ENCODE results near the gene KLHL25. TPM values are rescaled to one million over a fixed set of nuclear protein-coding genes. Genes with fewer than 3 reads are reported as not detected.

Gene KLHL25
- total RNA-seq, 1 experiment from 2014 or later = 9.3 TPM

DNA sequence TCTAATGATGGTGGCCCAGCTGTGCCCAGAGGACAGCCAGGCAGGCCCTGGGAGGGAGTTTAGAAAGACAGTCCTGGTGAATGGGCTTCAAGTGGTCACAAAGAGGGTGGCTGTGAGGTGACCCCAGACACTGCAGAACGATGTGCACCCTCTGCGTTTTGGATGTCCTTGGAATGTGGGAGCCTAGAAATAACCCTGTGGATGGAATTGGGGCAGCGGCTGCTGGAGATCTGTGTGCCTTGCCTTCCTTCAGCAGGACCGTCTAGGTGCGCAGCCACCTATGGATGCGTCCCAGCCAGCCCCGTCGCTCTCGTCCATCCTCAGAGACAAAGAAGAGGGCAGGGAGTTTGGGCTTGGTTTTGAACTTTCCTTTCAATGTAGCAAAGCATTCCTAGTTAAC is 46.5 kb downstream of the KLHL25 start:
- Histone ChIP-seq H3K27me3 (no peaks in the 10 kb centered on the region), H3K36me3 (peaks cover 39% of the 10 kb centered on the region), H3K4me3 (no peak overlapping the region), H3K9me3 (no peaks in the 10 kb centered on the region)
- DNase-seq = no peak

DNA sequence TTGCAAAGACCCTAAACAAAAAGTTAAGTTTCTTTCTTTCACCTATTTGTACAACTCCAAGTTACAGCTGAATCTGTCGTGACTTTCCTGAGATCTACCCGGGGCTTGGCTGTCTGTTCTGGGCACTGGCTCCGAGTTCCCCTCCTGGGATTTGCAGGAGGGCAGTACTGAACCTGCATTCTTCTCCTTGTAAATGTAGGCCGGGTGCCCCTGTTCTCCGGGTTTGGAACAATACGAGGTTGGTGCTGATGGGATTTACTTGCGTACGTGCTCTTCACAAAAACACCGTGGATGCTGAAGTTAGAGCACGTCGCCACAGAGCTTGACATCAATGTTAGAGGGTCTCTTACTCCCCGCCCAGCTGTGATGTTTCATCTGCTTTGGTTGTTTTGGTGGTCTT is 48.1 kb downstream of the KLHL25 start:
- DNase-seq = no peak
- Histone ChIP-seq H3K27me3 (no peaks in the 10 kb centered on the region), H3K4me3 (no peak overlapping the region), H3K36me3 (peaks cover 44% of the 10 kb centered on the region), H3K9me3 (no peaks in the 10 kb centered on the region)

GRCh38 chr15:85745525-85746150 is 49.1 kb downstream of the KLHL25 start:
- no peak for DNase-seq
- Histone ChIP-seq H3K4me3 (no peak overlapping the region), H3K9me3 (no peaks in the 10 kb centered on the region), H3K36me3 (peaks cover 44% of the 10 kb centered on the region), H3K27me3 (no peaks in the 10 kb centered on the region)

DNA sequence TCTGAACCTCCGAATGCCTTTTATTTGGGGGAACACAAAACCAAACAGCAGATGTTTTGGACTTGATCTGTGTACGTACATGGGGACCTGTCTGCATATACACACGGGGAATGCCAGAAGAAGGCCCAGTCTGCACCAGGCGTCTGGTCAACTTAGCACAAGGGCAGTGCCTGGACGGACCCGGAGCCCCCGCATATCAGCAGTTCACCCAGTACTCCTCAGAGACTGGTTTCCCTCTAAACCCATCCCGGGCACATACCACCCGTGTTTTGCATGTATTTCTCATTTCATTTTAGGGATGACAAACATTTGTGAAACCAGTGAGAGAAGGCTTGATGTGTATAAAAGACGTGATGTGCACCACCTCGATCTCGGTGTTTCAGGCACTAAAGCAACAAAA is 49.7 kb downstream of the KLHL25 start:
- no peaks in the 10 kb centered on the region for H3K9me3 ChIP-seq
- H3K36me3 ChIP-seq = peaks cover 44% of the 10 kb centered on the region

GRCh38 chr15:85744579-85744978 is 50.1 kb downstream of the KLHL25 start:
- no peaks in the 10 kb centered on the region for H3K27me3 ChIP-seq
- no peaks in the 10 kb centered on the region for H3K9me3 ChIP-seq
- no peak for DNase-seq
- peaks cover 47% of the 10 kb centered on the region for H3K36me3 ChIP-seq
- H3K4me3 ChIP-seq = no peak overlapping the region

More for the DNA sequence above, 49.7 kb downstream of the KLHL25 start:
- Histone ChIP-seq H3K4me3 (no peak overlapping the region), H3K27me3 (no peaks in the 10 kb centered on the region)
- no peak for DNase-seq

DNA sequence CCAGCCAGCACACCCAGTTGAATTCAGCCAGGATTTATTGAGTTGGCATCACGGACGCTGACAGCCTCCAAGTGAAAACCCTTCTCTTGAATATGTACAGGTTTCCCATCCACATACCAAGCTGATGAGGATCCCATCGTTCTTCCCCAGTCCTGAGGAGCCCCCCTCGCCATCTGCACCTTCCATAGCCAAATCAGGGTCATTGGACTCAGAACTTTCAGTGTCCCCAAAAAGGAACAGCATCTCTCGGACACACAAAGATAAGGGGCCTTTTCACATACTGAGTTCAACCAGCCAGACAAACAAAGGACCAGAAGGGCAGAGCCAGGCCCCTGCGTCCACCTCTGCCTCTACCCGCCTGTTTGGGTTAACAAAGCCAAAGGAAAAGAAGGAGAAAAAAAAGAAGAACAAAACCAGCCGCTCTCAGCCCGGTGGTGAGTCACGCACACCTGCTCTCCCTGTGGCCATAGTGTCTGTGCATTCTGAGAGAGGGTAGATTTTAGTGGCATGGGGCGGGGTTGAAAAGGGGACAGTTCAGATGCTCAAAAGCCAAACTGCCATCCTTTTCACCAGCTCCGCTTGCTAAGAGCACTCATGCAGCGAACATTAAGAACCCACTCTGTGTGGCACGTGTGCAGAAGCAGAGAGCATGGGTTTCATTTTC is 51.2 kb downstream of the KLHL25 start:
- no peak for DNase-seq
- no peaks in the 10 kb centered on the region for H3K9me3 ChIP-seq
- peaks cover 45% of the 10 kb centered on the region for H3K36me3 ChIP-seq
- H3K4me3 ChIP-seq = no peak overlapping the region
- no peaks in the 10 kb centered on the region for H3K27me3 ChIP-seq

DNA sequence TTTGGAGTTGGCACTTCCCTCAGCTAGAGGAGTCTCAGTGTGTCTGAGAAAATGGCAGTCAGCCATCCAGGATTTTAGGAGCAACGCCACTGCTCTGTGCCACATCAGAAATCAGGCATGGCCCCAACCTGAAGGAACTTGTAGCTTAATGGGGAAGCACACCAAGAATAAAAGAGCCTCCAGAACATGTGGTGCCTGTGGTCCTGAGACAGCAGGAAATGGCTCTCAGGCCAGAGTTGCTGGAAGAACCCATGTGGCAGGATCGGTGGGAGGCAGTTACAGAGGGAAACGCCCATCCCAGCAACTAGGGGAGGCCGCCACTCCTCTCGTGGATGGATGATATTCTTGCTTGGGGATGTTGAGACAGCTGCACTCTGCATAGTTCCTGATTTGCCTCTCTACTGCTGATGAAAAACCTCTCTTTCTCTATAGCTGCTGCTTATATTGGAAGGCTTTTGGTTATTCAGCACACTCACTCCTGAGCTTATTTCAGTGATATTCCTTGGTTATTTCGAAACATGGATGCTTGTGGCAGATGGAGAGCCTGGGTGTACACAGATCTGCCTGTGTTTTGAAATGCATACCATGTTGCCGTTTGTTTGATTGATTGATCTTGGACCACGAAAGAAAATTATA is 52.4 kb downstream of the KLHL25 start:
- Histone ChIP-seq H3K4me3 (no peak overlapping the region), H3K36me3 (peaks cover 37% of the 10 kb centered on the region), H3K27me3 (no peaks in the 10 kb centered on the region), H3K9me3 (no peaks in the 10 kb centered on the region)
- DNase-seq = no peak

- Histone ChIP-seq H3K4me3 (no peak overlapping the region), H3K9me3 (no peaks in the 10 kb centered on the region), H3K36me3 (peaks cover 36% of the 10 kb centered on the region), H3K27me3 (no peaks in the 10 kb centered on the region)
- DNase-seq = no peak
Observed at GRCh38 chr15:85741662-85742061, 53.1 kb downstream of the KLHL25 start.

- Histone ChIP-seq H3K27me3 (no peaks in the 10 kb centered on the region), H3K36me3 (peaks cover 32% of the 10 kb centered on the region), H3K9me3 (no peaks in the 10 kb centered on the region), H3K4me3 (no peak overlapping the region)
- no peak for DNase-seq
Observed at GRCh38 chr15:85741021-85741421, 53.7 kb downstream of the KLHL25 start.

GRCh38 chr15:85737061-85737460 is 57.7 kb downstream of the KLHL25 start:
- Histone ChIP-seq H3K9me3 (peaks cover 11% of the 10 kb centered on the region), H3K4me3 (no peak overlapping the region), H3K36me3 (peaks cover 37% of the 10 kb centered on the region), H3K27me3 (no peaks in the 10 kb centered on the region)
- DNase-seq = no peak

- Histone ChIP-seq H3K9me3 (peaks cover 11% of the 10 kb centered on the region), H3K36me3 (peaks cover 51% of the 10 kb centered on the region), H3K27me3 (no peaks in the 10 kb centered on the region), H3K4me3 (no peak overlapping the region)
- DNase-seq = no peak
Observed at GRCh38 chr15:85733416-85733815, 61.3 kb downstream of the KLHL25 start.

- Histone ChIP-seq H3K9me3 (peaks cover 11% of the 10 kb centered on the region), H3K27me3 (no peaks in the 10 kb centered on the region), H3K36me3 (peaks cover 55% of the 10 kb centered on the region), H3K4me3 (no peak overlapping the region)
- DNase-seq = no peak
Observed at GRCh38 chr15:85730001-85730820, 64.5 kb downstream of the KLHL25 start.

- Histone ChIP-seq H3K4me3 (no peak overlapping the region), H3K36me3 (peaks cover 43% of the 10 kb centered on the region), H3K9me3 (no peaks in the 10 kb centered on the region), H3K27me3 (no peaks in the 10 kb centered on the region)
- no peak for DNase-seq
Observed at GRCh38 chr15:85727068-85727467, 67.7 kb downstream of the KLHL25 start.

DNA sequence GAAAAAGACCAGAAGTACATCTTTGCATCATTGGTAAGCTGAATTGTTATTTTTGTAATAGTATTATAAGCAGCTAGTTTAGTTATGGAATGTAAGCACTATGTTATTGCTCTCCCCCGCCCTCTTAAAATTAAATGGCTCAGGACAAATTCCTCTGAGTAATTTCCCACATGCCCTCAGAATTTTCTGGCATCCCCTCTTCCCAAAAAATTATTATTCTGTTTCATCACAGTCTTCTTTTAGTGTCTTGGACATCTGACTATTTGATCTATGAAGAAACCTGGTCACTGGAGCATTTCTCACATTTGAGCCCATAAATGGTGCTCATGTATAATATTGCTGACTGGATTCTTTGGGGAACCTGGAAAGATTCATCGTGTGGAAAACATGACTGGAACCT is 68.3 kb downstream of the KLHL25 start:
- no peak for DNase-seq
- Histone ChIP-seq H3K36me3 (peaks cover 39% of the 10 kb centered on the region), H3K4me3 (no peak overlapping the region), H3K9me3 (no peaks in the 10 kb centered on the region), H3K27me3 (no peaks in the 10 kb centered on the region)

DNA sequence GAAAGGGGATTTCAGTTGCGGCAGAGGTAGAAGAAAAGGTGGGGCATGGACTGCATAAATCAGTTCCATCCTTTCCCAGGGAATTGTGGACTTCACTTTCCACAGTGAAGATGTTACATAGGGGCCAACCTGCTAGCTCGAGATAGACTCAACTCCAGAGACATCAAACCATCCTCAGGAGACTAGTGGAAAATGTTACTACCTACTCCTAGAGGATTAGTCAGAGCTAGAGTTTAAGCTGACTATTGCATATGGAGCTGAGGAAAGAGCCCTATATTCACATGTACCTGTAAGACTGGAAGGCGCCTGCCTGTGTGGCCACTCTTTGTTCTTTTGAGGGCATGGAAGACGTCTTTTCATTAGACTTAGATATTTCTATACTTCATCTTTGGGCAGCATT is 69.2 kb downstream of the KLHL25 start:
- no peak overlapping the region for H3K4me3 ChIP-seq
- H3K9me3 ChIP-seq = no peaks in the 10 kb centered on the region
- peaks cover 39% of the 10 kb centered on the region for H3K36me3 ChIP-seq
- H3K27me3 ChIP-seq = no peaks in the 10 kb centered on the region
- DNase-seq = no peak

GRCh38 chr15:85725019-85725418 is 69.7 kb downstream of the KLHL25 start:
- H3K4me3 ChIP-seq = no peak overlapping the region
- no peak for DNase-seq

More at GRCh38 chr15:85725019-85725418, 69.7 kb downstream of the KLHL25 start:
- Histone ChIP-seq H3K27me3 (no peaks in the 10 kb centered on the region), H3K9me3 (no peaks in the 10 kb centered on the region), H3K36me3 (peaks cover 38% of the 10 kb centered on the region)

Measured in MG63 (cell line).